H9 (cell line): ENCODE results near the gene COL19A1. TPM values are rescaled to one million over a fixed set of nuclear protein-coding genes. Genes with fewer than 3 reads are reported as not detected.

Experiments used
- DNase-seq: peaks from one replicate; pipeline ENCODE4 v3.0.0-alpha.2; 2017
- H2AFZ ChIP-seq: one replicate; pipeline ENCODE4 v1.6.1; 2013; ENCODE audit warnings: mild to moderate bottlenecking, low read length, control low read depth, moderate library complexity
- H2AK5ac ChIP-seq: 2 replicates; pipeline ENCODE4 v1.6.1; 2013; ENCODE audit warnings: low read length, control low read depth, mixed read lengths; ENCODE audit not compliant: insufficient read length
- H2BK120ac ChIP-seq: one replicate; pipeline ENCODE4 v1.6.1; 2013; ENCODE audit warnings: low read depth, mild to moderate bottlenecking, low read length, control low read depth, inconsistent platforms; ENCODE audit not compliant: poor library complexity, severe bottlenecking
- H2BK12ac ChIP-seq: 2 replicates; pipeline ENCODE4 v1.6.1; 2013; ENCODE audit warnings: low read length, control low read depth, mixed read lengths, low read depth; ENCODE audit not compliant: insufficient read length
- H2BK15ac ChIP-seq: 2 replicates; pipeline ENCODE4 v1.6.1; 2013; ENCODE audit warnings: low read depth, low read length, control low read depth
- H2BK20ac ChIP-seq: one replicate; pipeline ENCODE4 v1.6.1; 2013; ENCODE audit warnings: low read depth, mild to moderate bottlenecking, low read length, control low read depth, inconsistent platforms; ENCODE audit not compliant: poor library complexity, severe bottlenecking
- H2BK5ac ChIP-seq: 2 replicates; pipeline ENCODE4 v1.6.1; 2013; ENCODE audit warnings: low read length, control low read depth, mixed read lengths; ENCODE audit not compliant: insufficient read length
- H3K14ac ChIP-seq: 2 replicates; pipeline ENCODE4 v1.6.1; 2013; ENCODE audit warnings: low read length, control low read depth; ENCODE audit not compliant: insufficient read depth
- H3K18ac ChIP-seq: 2 replicates; pipeline ENCODE4 v1.6.1; 2013; ENCODE audit warnings: low read depth, mild to moderate bottlenecking, mixed read lengths, low read length, control low read depth; ENCODE audit not compliant: insufficient read length
- H3K23ac ChIP-seq: 2 replicates; pipeline ENCODE4 v1.6.1; 2013; ENCODE audit warnings: low read length, control low read depth, mixed read lengths, low read depth; ENCODE audit not compliant: insufficient read length
- H3K23me2 ChIP-seq: 2 replicates; pipeline ENCODE4 v1.6.1; 2013; ENCODE audit warnings: low read depth, mild to moderate bottlenecking, mixed read lengths, low read length, control low read depth; ENCODE audit not compliant: insufficient read length, poor library complexity, severe bottlenecking
- H3K27ac ChIP-seq: 2 replicates; pipeline ENCODE4 v1.5.1; 2013; ENCODE audit warnings: low read length, control low read depth, mixed read lengths, low read depth; ENCODE audit not compliant: insufficient read length
- H3K27me3 ChIP-seq: 2 replicates; pipeline ENCODE4 v1.6.1; 2013; ENCODE audit warnings: low read length, control low read depth, inconsistent platforms; ENCODE audit not compliant: insufficient read depth
- H3K4ac ChIP-seq: 2 replicates; pipeline ENCODE4 v1.6.1; 2013; ENCODE audit warnings: low read depth, mild to moderate bottlenecking, control low read depth, inconsistent platforms, low read length, moderate library complexity
- H3K4me1 ChIP-seq: 2 replicates; pipeline ENCODE4 v1.6.1; 2013; ENCODE audit warnings: low read length, control low read depth, inconsistent platforms; ENCODE audit not compliant: insufficient read depth
- H3K4me2 ChIP-seq: 2 replicates; pipeline ENCODE4 v1.6.1; 2013; ENCODE audit warnings: low read length, control low read depth, mixed read lengths; ENCODE audit not compliant: insufficient read length, insufficient read depth
- H3K56ac ChIP-seq: 2 replicates; pipeline ENCODE4 v1.6.1; 2013; ENCODE audit warnings: low read depth, mild to moderate bottlenecking, mixed read lengths, low read length, control low read depth; ENCODE audit not compliant: insufficient read length
- H3K79me1 ChIP-seq: 2 replicates; pipeline ENCODE4 v1.6.1; 2013; ENCODE audit warnings: low read depth, mild to moderate bottlenecking, moderate library complexity, low read length, control low read depth, inconsistent platforms; ENCODE audit not compliant: insufficient read depth, poor library complexity, severe bottlenecking
- H3K79me2 ChIP-seq: 2 replicates; pipeline ENCODE4 v1.6.1; 2013; ENCODE audit warnings: low read length, control low read depth, inconsistent platforms; ENCODE audit not compliant: insufficient read depth
- H3K9ac ChIP-seq: 2 replicates; pipeline ENCODE4 v1.6.1; 2013; ENCODE audit warnings: low read length, control low read depth, mixed read lengths; ENCODE audit not compliant: insufficient read length; ENCODE audit errors: extremely low read depth
- H3K9me3 ChIP-seq: one replicate; pipeline ENCODE4 v1.6.1; 2013; ENCODE audit warnings: low read depth, low read length, inconsistent platforms; ENCODE audit not compliant: control insufficient read depth
- H3T11ph ChIP-seq: one replicate; pipeline ENCODE4 v1.6.1; 2013; ENCODE audit warnings: mild to moderate bottlenecking, low read length, control low read depth, inconsistent platforms
- H4K20me1 ChIP-seq: one replicate; pipeline ENCODE4 v1.6.1; 2013; ENCODE audit not compliant: control insufficient read depth, insufficient read length, insufficient read depth
- H4K5ac ChIP-seq: 2 replicates; pipeline ENCODE4 v1.6.1; 2013; ENCODE audit warnings: low read depth, mild to moderate bottlenecking, mixed read lengths, low read length, control low read depth; ENCODE audit not compliant: insufficient read length
- H4K8ac ChIP-seq: replicated peaks from 2 replicates; pipeline ENCODE4 v1.6.1; 2013; ENCODE audit warnings: low read length, control low read depth, mixed read lengths, low read depth; ENCODE audit not compliant: insufficient read length
- H4K91ac ChIP-seq: 2 replicates; pipeline ENCODE4 v1.6.1; 2013; ENCODE audit warnings: low read depth, mild to moderate bottlenecking, moderate library complexity, mixed read lengths, low read length, control low read depth; ENCODE audit not compliant: insufficient read length
- H3K27ac Mint-ChIP-seq, 3 experiments: 2 replicates in 2 of 3; 3 replicates in 1 of 3; pipeline ENCODE4 v1.8.0; 2020 to 2021; ENCODE audit warnings: mixed read lengths in 3 of 3, mild to moderate bottlenecking in 1 of 3, moderate library complexity in 1 of 3
- H3K27me3 Mint-ChIP-seq: 2 replicates; pipeline ENCODE4 v1.8.0; 2021; ENCODE audit warnings: low read depth, mild to moderate bottlenecking, moderate library complexity, mixed read lengths
- H3K36me3 Mint-ChIP-seq, 3 experiments: 2 replicates in 2 of 3; 3 replicates in 1 of 3; pipeline ENCODE4 v1.8.0; 2020 to 2021; ENCODE audit warnings: low read depth in 3 of 3, mixed read lengths in 3 of 3; ENCODE audit not compliant: insufficient read depth in 1 of 3
- H3K4me1 Mint-ChIP-seq, 2 experiments: 2 replicates each; pipeline ENCODE4 v1.8.0; 2020; ENCODE audit warnings: mixed read lengths in 2 of 2
- H3K4me3 Mint-ChIP-seq, 2 experiments: 2 replicates in 1 of 2; 3 replicates in 1 of 2; pipeline ENCODE4 v1.8.0; 2020 to 2021; ENCODE audit warnings: mild to moderate bottlenecking in 2 of 2, mixed read lengths in 2 of 2, moderate library complexity in 1 of 2
- H3K9me3 Mint-ChIP-seq, 2 experiments: 2 replicates in 1 of 2; 3 replicates in 1 of 2; pipeline ENCODE4 v1.8.0; 2020; ENCODE audit warnings: mild to moderate bottlenecking in 2 of 2, mixed read lengths in 2 of 2, moderate library complexity in 1 of 2
- CTCF ChIP-seq: fragments of 200-600 bp; sonication (generic); conservative IDR thresholded peaks from 3 replicates; pipeline ENCODE4 v1.8.0; 2021; ENCODE audit warnings: antibody characterized with exemption, mild to moderate bottlenecking
- WGBS: extraction: QIAGEN DNeasy Blood & Tissue Kit; methylation state at CpG from one replicate; pipeline ENCODE4 v1.1.7; 2013; ENCODE audit warnings: missing lambda C conversion rate, low lambda C conversion rate, mixed read lengths; ENCODE audit not compliant: insufficient read length; ENCODE audit errors: extremely low coverage; 5-methylcytosine and 5-hydroxymethylcytosine counted together
- total RNA-seq: library from RNA; stranded (reverse); gene quantifications from 2 replicates; pipeline ENCODE4 v1.2.1, GENCODE V29; 2021

Gene COL19A1
- total RNA-seq, 1 experiment from 2014 or later, result not detected

GRCh38 chr6:70253923-70254322, 387.6 kb downstream of the COL19A1 start:
- Mint-ChIP-seq H3K27ac (no peak overlapping the region), H3K4me3 (no peak overlapping the region), H3K9me3 (no peaks in the 10 kb centered on the region), H3K4me1 (peaks cover 0 to 3% of the 10 kb centered on the region in 2 experiments; a peak in 2 of 4 replicates), H3K27me3 (no peaks in the 10 kb centered on the region), H3K36me3 (peaks cover 0 to 6% (median 5%) of the 10 kb centered on the region in 3 experiments; a peak in 4 of 7 replicates)
- TF ChIP-seq CTCF, result no peak
- H3K14ac ChIP-seq, result no peak overlapping the region
- no peak overlapping the region for H2BK15ac ChIP-seq
- no peaks in the 10 kb centered on the region for H3K79me2 ChIP-seq
- H3K23ac ChIP-seq, result no peak overlapping the region
- no peaks in the 10 kb centered on the region for H3K79me1 ChIP-seq
- H2AFZ ChIP-seq, result no peak overlapping the region
- H4K5ac ChIP-seq, result no peak overlapping the region
- no peaks in the 10 kb centered on the region for H3K23me2 ChIP-seq
- H2BK120ac ChIP-seq, result no peak overlapping the region
- H4K8ac ChIP-seq, result no peak overlapping the region
- WGBS, result no CpG with 5 or more reads among the region's 3 CpGs
- no peak overlapping the region for H3K9ac ChIP-seq
- H3K56ac ChIP-seq, result no peak overlapping the region
- H2BK12ac ChIP-seq, result no peak overlapping the region
- no peak overlapping the region for H2BK20ac ChIP-seq
- H2AK5ac ChIP-seq, result no peak overlapping the region
- DNase-seq, result no peak
- no peaks in the 10 kb centered on the region for H3K9me3 ChIP-seq
- H4K91ac ChIP-seq, result no peak overlapping the region
- H3K27me3 ChIP-seq, result no peaks in the 10 kb centered on the region
- no peak overlapping the region for H2BK5ac ChIP-seq
- H3K4ac ChIP-seq, result no peak overlapping the region
- no peaks in the 10 kb centered on the region for H3K4me1 ChIP-seq
- no peak overlapping the region for H3K4me2 ChIP-seq
- no peak overlapping the region for H3T11ph ChIP-seq
- no peaks in the 10 kb centered on the region for H4K20me1 ChIP-seq
- no peak overlapping the region for H3K27ac ChIP-seq
- no peak overlapping the region for H3K18ac ChIP-seq
